ENCODE measurements around the gene USP13. TPM values are rescaled to one million over a fixed set of nuclear protein-coding genes. Genes with fewer than 3 reads are reported as not detected.
"Not testable (repeated sequence)": the region's sequence is repeated elsewhere in the genome, so short reads cannot be mapped to it uniquely, and the experiment has no call there.

USP13 gene
- total RNA-seq, 2 donors from 2014 or later, result 12.1 to 13.6 TPM

DNA sequence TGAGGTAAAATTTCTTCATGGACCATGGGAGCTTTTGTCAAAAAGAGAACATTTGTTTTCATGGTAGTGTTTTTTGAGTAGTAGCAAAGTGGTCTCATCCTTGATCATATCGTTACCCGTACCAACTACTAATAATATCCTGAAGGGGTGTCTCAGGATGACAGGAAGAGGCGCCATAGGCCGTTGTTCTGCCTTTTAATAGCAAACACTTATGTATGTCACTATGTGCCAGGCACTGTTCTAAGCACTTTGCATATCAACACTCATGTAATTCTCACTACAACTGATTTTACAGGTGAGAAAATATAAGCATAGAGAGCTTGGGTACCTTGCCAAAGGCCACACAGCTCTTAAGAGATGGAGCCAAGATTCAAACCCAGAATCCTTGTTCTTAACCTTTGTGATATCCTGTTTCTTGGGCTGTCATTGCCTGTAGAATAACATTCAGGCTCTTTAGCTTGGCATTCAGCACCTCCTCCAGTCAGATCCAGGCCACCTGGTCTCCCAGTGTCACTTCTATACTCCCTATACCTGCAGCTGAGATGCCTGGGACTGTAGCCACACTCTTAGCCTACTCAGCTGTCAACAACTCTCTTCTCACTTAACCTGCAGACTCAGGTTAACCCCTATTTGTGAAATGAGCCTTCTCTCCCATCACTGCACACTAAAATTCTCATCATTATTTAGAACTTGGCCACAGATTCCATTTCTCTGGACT, 113.7 kb downstream of the USP13 start:
- DNase-seq (ENCODE audit: low spot score), result no peak
- intact Hi-C loops (cut with DNase I), result no loop called here

- DNase-seq (ENCODE audit: low spot score), result no peak
- intact Hi-C loops (cut with DNase I), result no loop called here
Measured at GRCh38 chr3:179768080-179768479, 115.2 kb downstream of the USP13 start.

DNA sequence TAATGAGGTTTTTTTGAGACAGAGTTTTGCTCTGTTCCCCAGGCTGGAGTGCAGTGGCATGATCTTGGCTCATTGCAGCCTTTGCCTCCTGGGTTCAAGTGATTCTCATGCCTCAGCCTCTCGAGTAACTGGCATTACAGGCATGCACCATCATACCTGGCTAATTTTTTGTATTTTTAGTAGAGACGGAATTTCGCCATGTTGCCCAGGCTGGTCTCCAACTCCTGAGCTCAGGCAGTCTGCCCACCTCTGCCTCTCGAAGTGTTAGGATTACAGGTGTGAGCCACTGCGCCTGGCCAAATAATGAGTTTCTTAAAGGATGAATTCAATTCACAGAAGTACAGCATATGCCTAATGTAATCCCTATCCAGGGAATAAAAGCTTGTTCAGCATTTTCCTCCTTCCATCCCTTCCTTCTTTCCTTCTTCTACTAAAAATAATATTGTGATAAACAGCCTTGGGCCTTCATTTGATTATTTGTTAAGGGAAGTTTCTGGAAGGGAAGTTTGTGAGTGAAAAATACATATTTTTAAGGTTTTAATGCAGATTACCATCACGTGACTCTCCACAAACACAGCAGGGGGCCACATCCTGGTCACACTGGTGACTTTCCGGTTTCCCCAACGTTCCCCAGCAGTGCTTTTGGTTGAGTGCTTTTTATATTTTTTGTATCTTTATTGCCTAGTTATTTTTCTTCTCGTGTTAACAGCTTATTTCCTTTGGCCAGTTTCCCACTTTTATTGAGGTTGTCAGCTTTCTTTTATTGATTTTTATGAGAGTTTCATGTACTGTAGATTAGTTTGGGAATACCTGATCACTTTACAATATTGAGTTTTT, 116.8 kb downstream of the USP13 start:
- intact Hi-C loops (cut with DNase I), result no loop called here

GRCh38 chr3:179771797-179772196, 119.0 kb downstream of the USP13 start:
- DNase-seq (ENCODE audit: low spot score), result no peak
- intact Hi-C loops (cut with DNase I), result no loop called here

More for the DNA sequence above, 116.8 kb downstream of the USP13 start:
- no peak for DNase-seq (ENCODE audit: low spot score)

DNA sequence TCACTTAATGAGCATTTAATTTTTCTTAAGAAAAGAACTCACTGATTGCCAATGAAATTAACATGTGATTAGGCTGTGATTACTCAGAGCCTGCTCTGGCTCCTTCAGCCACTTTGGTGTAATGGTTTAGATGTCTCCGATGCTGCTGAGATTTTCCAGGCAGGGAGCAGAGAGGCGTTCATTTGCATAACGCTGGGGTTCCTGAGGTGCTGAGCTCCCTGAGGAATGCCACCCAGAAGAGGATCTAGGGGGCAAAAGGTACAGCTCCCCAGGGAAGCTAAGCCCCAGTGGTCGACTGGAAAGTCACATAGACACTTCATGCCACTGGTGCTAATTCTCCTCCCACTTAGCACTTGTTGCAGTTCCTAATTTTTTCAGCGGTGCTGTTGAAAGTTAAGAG, 119.5 kb downstream of the USP13 start:
- intact Hi-C loops (cut with DNase I), result no loop called here
- no peak for DNase-seq (ENCODE audit: low spot score)

- DNase-seq (ENCODE audit: low spot score), result no peak
- intact Hi-C loops (cut with DNase I), result no loop called here
Measured at GRCh38 chr3:179775416-179776122, 122.7 kb downstream of the USP13 start.

- DNase-seq (ENCODE audit: low spot score); intact Hi-C loops (cut with DNase I): not testable (repeated sequence)
Measured at GRCh38 chr3:179782841-179783240, 130.0 kb downstream of the USP13 start.

GRCh38 chr3:179788996-179789395, 136.2 kb downstream of the USP13 start:
- intact Hi-C loops (cut with DNase I), result no loop called here
- no peak for DNase-seq (ENCODE audit: low spot score)

GRCh38 chr3:179791793-179792192, 139.0 kb downstream of the USP13 start:
- intact Hi-C loops (cut with DNase I), result no loop called here
- DNase-seq (ENCODE audit: low spot score), result no peak

DNA sequence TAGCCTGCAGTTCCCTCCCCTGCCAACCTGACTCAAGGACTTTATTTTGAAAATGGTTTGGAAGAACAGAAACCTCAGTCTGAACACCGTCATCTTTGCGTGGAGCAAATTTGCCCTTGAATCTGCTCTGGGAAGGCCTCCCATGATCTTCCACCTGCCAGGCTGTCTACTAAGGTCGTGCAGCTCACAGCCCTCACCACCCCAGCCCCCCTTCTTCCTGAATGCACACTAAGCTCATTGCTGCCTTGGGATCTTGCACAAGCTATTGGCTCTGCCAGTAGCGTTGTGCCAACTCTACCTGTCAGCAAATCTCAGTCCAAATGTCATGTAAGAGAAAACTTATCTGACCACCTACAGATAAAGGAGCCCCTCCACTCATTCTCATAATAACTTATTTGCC, 141.5 kb downstream of the USP13 start:
- DNase-seq (ENCODE audit: low spot score), result no peak
- intact Hi-C loops (cut with DNase I), result no loop called here

DNA sequence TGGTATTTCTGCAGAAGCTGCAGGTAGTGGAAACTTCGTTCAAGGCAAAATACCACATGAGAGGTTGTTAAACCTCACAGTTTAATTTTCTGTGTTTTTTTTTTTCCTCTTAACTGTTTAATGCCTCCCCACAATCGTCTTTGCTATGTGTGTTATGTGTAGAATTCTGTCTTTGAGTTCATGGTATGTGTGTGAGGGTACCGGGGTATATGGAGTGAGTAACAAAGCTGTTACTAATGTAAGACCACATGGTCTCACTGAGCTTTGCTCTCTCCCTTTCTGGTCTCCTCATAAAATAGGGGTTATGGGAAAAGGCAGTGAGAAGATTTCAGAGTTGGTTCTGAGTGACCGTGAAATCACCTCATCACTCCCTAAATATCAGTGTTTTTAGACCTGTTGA, 143.6 kb downstream of the USP13 start:
- intact Hi-C loops (cut with DNase I), result no loop called here
- no peak for DNase-seq (ENCODE audit: low spot score)

- intact Hi-C loops (cut with DNase I), result no loop called here
- DNase-seq (ENCODE audit: low spot score), result no peak
Measured at GRCh38 chr3:179797192-179797591, 144.4 kb downstream of the USP13 start.

- intact Hi-C loops (cut with DNase I), result no loop called here
- DNase-seq (ENCODE audit: low spot score), result no peak
Measured at GRCh38 chr3:179801263-179801662, 148.4 kb downstream of the USP13 start.

- intact Hi-C loops (cut with DNase I), result no loop called here
- no peak for DNase-seq (ENCODE audit: low spot score)
Measured at GRCh38 chr3:179801856-179802255, 149.0 kb downstream of the USP13 start.

DNA sequence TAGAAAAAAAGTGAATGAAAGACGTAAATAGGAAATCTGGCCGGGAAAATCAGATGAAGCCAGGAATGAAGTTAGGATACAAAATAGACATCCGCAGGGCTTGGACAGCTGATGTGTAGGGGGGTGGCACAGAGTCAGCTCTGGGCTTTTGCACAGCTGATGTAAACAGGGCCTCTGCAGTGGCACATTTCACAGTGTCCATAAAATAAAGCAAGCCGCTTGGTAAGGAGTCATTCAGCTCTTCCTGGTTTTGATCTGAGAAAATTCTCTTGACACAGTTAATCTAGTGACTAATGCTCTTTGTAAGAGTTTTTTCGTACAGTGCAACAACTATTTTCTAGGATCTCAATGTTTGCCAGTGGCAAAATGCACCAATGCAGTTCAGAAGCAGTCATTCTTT, 153.3 kb downstream of the USP13 start:
- no peak for DNase-seq (ENCODE audit: low spot score)
- intact Hi-C loops (cut with DNase I), result no loop called here

GRCh38 chr3:179807588-179807987, 154.7 kb downstream of the USP13 start:
- intact Hi-C loops (cut with DNase I), result no loop called here
- no peak for DNase-seq (ENCODE audit: low spot score)

DNA sequence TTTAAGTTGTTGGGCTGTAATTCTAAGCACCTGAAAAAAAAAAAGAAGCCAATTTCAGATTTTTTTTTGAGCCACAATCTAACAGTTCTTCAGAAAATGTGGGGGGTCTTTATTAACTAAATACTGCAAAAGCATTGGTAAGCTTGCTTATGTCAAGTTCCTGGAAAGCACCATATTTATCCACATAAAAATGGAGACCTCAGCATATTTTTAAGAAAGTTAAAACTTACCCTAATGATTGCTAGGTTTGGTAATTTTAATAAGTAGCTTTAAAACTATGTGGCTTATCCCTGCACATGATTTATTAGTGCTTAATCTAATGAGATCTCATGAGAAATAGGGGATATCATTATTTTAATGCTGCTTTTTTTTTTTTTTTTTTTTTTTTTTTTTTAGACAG, 156.8 kb downstream of the USP13 start:
- DNase-seq (ENCODE audit: low spot score), result no peak
- intact Hi-C loops (cut with DNase I), result no loop called here

GRCh38 chr3:179811321-179812095, 158.7 kb downstream of the USP13 start:
- no peak for DNase-seq (ENCODE audit: low spot score)
- intact Hi-C loops (cut with DNase I), result no loop called here

GRCh38 chr3:179812096-179812382, 159.2 kb downstream of the USP13 start:
- intact Hi-C loops (cut with DNase I), result no loop called here
- DNase-seq (ENCODE audit: low spot score), result no peak

GRCh38 chr3:179819379-179819778, 166.5 kb downstream of the USP13 start:
- no peak for DNase-seq (ENCODE audit: low spot score)
- intact Hi-C loops (cut with DNase I), result no loop called here
